ENCODE data around the gene TBL3. TPM values are rescaled to one million over a fixed set of nuclear protein-coding genes. Genes with fewer than 3 reads are reported as not detected.

Gene TBL3
- total and polyA plus RNA-seq, 9 of the 15 experiments (the other 6 are each of a cell fraction or from before 2014, with no cell fraction given): 0.97 to 117 (median 24.5) TPM

DNA sequence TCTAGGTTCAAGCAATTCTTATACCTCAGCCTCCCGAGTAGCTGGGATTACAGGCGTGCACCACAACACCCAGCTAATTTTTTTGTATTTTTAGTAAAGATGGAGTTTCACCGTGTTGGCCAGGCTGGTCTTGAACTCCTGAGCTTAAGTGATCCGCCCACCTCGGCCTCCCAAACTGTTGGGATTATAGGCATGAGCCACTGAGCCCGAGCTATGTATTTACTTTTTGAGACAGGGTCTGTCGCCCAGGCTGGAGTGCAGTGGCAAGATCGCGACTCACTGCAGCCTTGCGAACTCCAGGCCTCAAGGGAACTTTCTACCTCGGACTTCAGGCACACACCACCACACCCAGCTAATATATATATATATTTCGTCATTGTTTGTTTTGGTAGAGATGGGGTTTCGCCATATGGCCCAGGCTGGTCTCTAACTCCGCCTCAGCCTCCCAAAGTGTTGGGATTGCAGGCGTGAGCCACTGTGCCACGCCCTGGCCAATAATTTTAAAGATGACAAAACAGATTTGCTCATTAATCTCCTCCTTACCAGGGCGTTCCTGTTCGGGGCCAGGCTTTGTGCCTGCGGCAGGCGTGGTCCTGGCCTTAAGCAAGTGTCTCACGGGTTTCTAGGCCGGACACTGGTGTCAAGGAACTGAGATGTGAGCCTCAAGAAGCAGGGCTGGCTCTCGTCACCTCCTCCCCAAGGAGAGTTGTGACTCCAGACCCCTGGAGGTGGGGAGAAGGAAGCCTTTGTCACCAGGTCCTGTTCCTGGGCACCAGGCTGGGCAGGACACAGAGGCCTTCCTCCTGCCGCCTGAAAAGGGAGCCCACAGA lies 43.5 kb downstream of the TBL3 start:
- no TSS peak for BruUV-seq (replicated peaks)
- POLR2A ChIA-PET: no interaction called here
- H4K20me1 ChIP-seq (replicated peaks; ENCODE audit: control insufficient read depth, insufficient read depth, low read length): no peaks in the 10 kb centered on the region
- CTCF ChIA-PET (ENCODE audit: low intra/inter-chr PET ratio): interaction anchor here (0.9 kb wide), 1 partner anchor 904 kb away, joined by 3 read pairs; no protein-coding TSS in a partner anchor
- no peak overlapping the region for H3K4me2 ChIP-seq (ENCODE audit: insufficient read depth, low read length)
- peaks cover 9 to 35% of the 10 kb centered on the region in 2 experiments for H3K4me1 ChIP-seq (replicated peaks in 1 of 2; ENCODE audit: control insufficient read depth in 2 of 2, insufficient read depth in 2 of 2, low read length in 2 of 2)
- intact Hi-C loops (cut with micrococcal nuclease) (no loop called here), in situ Hi-C loops (cut with MboI) (no loop called here)
- peak overlapping the region in 1 of 2 experiments; percentile 90; a peak in 2 of 4 replicates for H3K9ac ChIP-seq (ENCODE audit: insufficient read depth in 1 of 2, low read depth in 2 of 2, low read length in 2 of 2)
- H3K9me1 ChIP-seq (ENCODE audit: control insufficient read depth, insufficient read depth, low read length): no peaks in the 10 kb centered on the region
- WGBS (ENCODE audit: insufficient coverage, low coverage, missing lambda C conversion rate): 43% methylated on average over 24 of the region's 24 CpGs
- peak; percentile 29 for ATAC-seq
- FAIRE-seq: no peak
- no peaks in the 10 kb centered on the region for H3K27me3 ChIP-seq (ENCODE audit: control insufficient read depth in 2 of 2, insufficient read depth in 2 of 2, low read length in 2 of 2)
- no peak for DNase-seq (ENCODE audit: extremely low read depth in 1 of 4, low spot score in 3 of 4)
- H3K27ac ChIP-seq (ENCODE audit: extremely low read depth, low read depth, low read length): no peak overlapping the region
- H3K79me2 ChIP-seq (ENCODE audit: control insufficient read depth, insufficient read depth, low read length): peaks cover 7% of the 10 kb centered on the region
- no peaks in the 10 kb centered on the region for H3K36me3 ChIP-seq (ENCODE audit: control insufficient read depth, insufficient read depth, low read length)
- no peaks in the 10 kb centered on the region for H3K9me3 ChIP-seq (replicated peaks; ENCODE audit: control insufficient read depth, insufficient read depth, low read depth, low read length)
- H3K4me3 ChIP-seq: no peak overlapping the region
- peak overlapping the region; percentile 1; the same call in 1 of the 2 replicates for H2AFZ ChIP-seq (ENCODE audit: low read depth, low read length)
- TF ChIP-seq CEBPG (CRISPR knock-in tag; IDR thresholded peaks at IDR 0.05): no peak
- TF ChIP-seq CEBPG (tag; conservative IDR thresholded peaks at IDR 0.05 in 1 of 2, IDR thresholded peaks at IDR 0.05 in 1 of 2): peak in 1 of 2 experiments; percentile 65; a peak in 3 of 4 replicates
- TF ChIP-seq BDP1 (IDR thresholded peaks at IDR 0.05; ENCODE audit: insufficient read depth, insufficient read length): no peak
- TF ChIP-seq CEBPB (tag; IDR thresholded peaks at IDR 0.05): peak; percentile 69
- TF ChIP-seq CBFA2T3 (IDR thresholded peaks at IDR 0.05): no peak
- TF ChIP-seq DMBX1 (CRISPR knock-in tag; IDR thresholded peaks at IDR 0.05; ENCODE audit: borderline replicate concordance): no peak
- TF ChIP-seq CSDE1 (IDR thresholded peaks at IDR 0.05): no peak
- TF ChIP-seq, protein P1, sequence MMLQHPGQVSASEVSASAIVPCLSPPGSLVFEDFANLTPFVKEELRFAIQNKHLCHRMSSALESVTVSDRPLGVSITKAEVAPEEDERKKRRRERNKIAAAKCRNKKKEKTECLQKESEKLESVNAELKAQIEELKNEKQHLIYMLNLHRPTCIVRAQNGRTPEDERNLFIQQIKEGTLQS (IDR thresholded peaks at IDR 0.05): peak; percentile 54; the same call in 1 of the 2 replicates
- TF ChIP-seq, protein P1 (CRISPR knock-in tag; conservative IDR thresholded peaks at IDR 0.05): no peak
- TF ChIP-seq HDGF (IDR thresholded peaks at IDR 0.05): no peak
- no peak for TF ChIP-seq TEAD2 (tag; IDR thresholded peaks at IDR 0.05)
- no peak for TF ChIP-seq ATF1 (CRISPR knock-in tag; IDR thresholded peaks at IDR 0.05)
- 0 out of 2 replicates have a peak, but pooled peaks have one; percentile 9 for TF ChIP-seq ATF1 (tag; IDR thresholded peaks at IDR 0.05)
- no peak for TF ChIP-seq NFYB (IDR thresholded peaks at IDR 0.05; ENCODE audit: extremely low read depth, insufficient read length)
- TF ChIP-seq, protein P2, sequence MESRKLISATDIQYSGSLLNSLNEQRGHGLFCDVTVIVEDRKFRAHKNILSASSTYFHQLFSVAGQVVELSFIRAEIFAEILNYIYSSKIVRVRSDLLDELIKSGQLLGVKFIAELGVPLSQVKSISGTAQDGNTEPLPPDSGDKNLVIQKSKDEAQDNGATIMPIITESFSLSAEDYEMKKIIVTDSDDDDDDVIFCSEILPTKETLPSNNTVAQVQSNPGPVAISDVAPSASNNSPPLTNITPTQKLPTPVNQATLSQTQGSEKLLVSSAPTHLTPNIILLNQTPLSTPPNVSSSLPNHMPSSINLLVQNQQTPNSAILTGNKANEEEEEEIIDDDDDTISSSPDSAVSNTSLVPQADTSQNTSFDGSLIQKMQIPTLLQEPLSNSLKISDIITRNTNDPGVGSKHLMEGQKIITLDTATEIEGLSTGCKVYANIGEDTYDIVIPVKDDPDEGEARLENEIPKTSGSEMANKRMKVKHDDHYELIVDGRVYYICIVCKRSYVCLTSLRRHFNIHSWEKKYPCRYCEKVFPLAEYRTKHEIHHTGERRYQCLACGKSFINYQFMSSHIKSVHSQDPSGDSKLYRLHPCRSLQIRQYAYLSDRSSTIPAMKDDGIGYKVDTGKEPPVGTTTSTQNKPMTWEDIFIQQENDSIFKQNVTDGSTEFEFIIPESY (CRISPR knock-in tag; IDR thresholded peaks at IDR 0.05): peak; percentile 18; the same call in 1 of the 2 replicates
- no peak for TF ChIP-seq MCM7 (IDR thresholded peaks at IDR 0.05)
- TF ChIP-seq, protein P3, sequence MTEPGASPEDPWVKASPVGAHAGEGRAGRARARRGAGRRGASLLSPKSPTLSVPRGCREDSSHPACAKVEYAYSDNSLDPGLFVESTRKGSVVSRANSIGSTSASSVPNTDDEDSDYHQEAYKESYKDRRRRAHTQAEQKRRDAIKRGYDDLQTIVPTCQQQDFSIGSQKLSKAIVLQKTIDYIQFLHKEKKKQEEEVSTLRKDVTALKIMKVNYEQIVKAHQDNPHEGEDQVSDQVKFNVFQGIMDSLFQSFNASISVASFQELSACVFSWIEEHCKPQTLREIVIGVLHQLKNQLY (CRISPR knock-in tag; conservative IDR thresholded peaks at IDR 0.05): no peak
- TF ChIP-seq ZNF354B (CRISPR knock-in tag; IDR thresholded peaks at IDR 0.05): no peak
- no peak for TF ChIP-seq ZNF830 (CRISPR knock-in tag; IDR thresholded peaks at IDR 0.05)
- no peak for TF ChIP-seq ZBTB7A (IDR thresholded peaks at IDR 0.05; ENCODE audit: borderline replicate concordance, control insufficient read depth, low read depth, low read length)
- 0 out of 2 replicates have a peak, but pooled peaks have one; percentile 6 for TF ChIP-seq ZNF217 (CRISPR knock-in tag; IDR thresholded peaks at IDR 0.05)
